Endometrial microvascular endothelial cells (primary cell): ENCODE results near the gene KLF15. TPM values are rescaled to one million over a fixed set of nuclear protein-coding genes. Genes with fewer than 3 reads are reported as not detected.

Experiments
- in situ Hi-C: cut with HindIII; loops from 2 replicates; pipeline ENCODE4 v1.10.0; 2017; ENCODE audit warnings: low sequenced_read_pairs, low pct_unique_long_range_greater_than_20kb; ENCODE audit errors: inconsistent ontology term
- total RNA-seq: library from RNA; depleted of rRNA; stranded (reverse); fragments of >200 nt; gene quantifications from one replicate; pipeline ENCODE4 v1.2.3, GENCODE V29; 2015; ENCODE audit errors: inconsistent ontology term

Gene KLF15
- total RNA-seq, 1 donor from 2014 or later, result 1.7 TPM

DNA sequence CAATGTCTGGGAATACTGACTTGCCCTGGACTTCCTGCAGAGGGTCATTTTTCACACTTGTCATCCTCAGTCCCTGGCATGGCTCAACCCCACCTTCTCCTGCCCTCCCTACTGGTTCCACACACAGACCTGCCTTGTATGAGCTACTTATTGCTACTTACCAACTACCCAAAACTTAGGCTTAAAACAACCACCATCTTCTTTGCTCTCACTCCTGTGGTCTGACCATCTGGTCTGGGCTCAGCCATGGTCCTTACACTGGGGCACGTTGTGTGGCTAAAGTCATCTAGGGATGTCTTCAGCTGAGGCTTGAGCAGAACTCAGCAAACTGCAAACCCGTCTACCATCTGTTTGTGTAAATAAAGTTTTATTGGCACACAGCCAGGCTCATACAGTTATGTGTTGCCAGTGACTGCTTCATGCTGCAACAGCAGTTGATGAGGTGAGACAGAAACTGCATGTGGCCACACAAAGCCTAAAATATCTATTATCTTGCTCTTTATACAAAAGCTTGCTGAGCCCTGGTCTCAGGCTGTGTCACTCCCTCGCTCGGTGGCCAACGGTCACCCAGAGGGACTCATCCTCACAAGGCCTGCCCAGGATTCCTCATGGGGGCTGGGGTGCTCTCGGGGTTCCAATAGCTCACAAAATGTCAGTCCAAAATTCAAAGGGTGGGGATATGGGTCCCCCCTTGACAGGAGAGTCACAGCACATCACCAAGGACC, 43.5 kb downstream of the KLF15 start:
- in situ Hi-C loops, result no loop called here

DNA sequence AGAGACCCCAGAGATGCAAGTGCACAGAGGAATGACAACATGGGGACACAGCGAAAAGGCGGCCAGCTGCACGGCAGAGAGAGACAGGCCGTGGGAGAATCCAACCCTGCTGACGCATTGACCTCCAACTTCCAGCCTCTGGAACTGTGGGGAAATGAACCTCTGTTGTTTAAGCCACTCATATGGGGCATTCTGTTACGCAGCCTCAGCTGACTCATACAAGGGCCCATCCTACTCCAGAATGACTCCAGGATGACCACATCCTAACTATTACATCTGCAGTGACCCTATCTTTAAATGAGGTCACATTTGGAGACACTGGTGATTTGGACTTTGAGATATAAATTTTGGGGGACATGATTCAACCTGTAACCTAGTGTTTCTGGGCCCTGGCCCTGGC, 44.0 kb downstream of the KLF15 start:
- in situ Hi-C loops, result no loop called here

DNA sequence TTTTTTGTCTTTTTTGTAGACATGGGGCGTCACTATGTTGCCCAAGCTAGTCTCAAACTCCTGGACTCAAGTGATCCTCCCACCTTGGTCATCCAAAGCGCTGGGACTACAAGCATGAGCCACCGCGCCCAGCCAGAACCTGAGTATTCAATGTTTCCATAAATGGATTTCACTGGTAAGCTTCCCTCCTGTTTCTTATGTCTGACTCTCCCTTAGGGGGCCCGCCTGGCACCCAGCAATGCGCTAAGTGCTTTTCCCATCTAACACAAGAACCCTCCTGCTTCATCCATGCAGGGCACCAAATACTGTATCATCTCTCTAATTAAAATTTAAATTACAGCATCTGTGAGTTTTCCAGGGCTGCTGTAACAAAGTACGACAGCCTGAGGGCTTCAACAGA, 44.9 kb downstream of the KLF15 start:
- in situ Hi-C loops, result no loop called here

DNA sequence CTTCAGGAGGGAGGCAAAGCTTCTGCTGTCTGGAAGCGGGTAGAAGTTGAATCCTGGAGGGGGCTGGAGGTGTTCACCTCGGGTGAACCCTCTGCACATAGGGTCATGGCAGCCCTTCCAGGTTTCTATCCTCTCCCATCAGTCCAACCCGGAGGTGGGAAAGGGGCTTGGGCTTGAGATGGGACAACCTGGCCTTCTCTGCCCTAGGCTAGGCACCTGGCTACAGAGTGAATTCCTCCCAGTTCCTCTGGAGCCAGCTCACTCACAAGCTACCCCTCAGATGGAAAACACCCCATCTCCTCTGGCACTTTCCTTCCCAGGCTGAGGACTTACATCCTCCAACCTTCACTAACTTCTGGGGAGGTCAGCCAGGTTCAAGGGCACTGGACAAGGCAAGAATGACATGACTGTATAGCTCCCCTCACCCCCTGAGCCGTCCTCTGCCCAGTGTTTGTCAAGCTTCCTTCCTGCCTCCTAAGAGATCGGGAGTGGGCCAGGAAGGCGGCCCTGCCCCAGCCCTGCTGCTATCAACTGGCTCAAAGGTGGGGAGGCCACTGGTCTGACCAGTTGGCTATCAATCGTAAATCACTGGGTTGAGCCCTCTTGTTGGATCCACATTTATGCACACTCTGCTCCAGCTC, 45.8 kb downstream of the KLF15 start:
- in situ Hi-C loops, result no loop called here

DNA sequence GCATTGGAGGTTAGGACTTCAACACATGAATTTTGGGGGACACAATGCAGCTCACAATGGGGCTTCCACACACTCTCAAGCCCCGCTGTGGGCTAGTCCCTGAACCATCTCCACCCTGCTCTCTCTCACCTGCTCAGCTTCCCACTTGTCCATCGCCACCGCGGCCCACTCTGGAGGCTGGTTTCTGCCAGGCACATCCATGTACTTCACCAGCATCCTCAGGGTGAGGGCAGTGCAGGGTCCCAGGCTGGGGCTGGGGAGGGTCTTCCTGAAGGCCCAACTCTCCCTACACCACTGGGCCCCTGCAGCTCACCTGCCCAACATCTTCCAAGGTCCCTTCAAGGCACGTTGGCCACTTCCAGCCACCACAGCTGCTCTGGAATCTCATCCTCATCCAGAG, 46.4 kb downstream of the KLF15 start:
- in situ Hi-C loops, result no loop called here

DNA sequence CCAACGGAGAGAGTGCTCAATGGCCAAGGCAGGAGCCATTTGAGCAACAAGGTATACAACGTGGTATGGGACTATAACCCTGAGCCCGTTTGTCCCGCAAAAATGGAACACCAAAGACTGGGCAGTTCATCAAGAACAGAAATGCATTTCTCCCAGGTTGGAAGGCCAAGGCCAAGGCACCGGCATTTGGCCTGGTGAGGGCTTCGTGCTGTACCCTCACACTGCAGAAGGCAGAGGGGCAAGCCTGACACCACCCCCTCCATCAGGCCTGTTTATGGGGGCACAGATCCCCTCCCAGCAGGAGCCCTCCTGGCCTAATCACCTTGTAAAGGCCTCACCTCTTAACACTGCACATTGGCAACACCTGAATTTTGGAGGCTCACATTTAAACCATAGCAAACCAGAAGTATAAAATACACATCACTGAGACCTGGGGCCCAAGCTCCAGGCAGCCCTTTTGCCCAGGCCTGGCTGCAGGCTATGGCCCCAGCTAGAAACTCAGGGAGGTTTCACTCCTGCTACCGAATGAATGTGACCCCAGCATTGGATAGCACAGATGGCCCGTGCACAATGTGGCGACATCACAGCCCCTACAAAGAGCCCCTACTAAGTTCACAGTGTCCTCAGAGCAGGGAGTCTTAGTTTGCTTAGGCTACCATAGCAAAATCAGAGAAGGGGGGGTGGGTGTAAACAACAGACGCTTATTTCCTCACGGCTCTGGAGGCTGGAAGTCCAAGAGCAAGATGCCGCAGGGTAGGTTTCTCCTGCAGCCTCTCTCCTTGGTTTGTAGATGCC, 47.1 kb downstream of the KLF15 start:
- in situ Hi-C loops, result no loop called here

DNA sequence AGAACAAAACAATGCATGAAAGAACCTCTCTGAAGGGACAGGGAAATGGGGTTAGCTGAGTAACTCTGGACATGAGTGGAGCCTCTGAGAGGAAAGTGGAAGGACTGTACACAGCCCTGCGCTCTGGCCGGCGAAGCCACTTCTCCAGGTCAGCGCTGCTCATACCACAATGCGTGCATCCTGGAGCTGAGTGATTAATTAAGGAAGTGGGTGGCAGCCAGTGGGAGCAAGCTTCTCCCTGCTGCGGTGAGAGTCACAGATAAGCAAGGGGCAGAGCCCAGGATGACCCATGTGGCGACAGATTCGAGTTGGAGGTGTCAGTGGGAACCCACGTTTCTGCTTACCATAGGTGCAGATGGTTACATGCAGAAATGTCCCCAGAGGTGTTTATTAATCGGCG, 48.0 kb downstream of the KLF15 start:
- in situ Hi-C loops, result no loop called here

DNA sequence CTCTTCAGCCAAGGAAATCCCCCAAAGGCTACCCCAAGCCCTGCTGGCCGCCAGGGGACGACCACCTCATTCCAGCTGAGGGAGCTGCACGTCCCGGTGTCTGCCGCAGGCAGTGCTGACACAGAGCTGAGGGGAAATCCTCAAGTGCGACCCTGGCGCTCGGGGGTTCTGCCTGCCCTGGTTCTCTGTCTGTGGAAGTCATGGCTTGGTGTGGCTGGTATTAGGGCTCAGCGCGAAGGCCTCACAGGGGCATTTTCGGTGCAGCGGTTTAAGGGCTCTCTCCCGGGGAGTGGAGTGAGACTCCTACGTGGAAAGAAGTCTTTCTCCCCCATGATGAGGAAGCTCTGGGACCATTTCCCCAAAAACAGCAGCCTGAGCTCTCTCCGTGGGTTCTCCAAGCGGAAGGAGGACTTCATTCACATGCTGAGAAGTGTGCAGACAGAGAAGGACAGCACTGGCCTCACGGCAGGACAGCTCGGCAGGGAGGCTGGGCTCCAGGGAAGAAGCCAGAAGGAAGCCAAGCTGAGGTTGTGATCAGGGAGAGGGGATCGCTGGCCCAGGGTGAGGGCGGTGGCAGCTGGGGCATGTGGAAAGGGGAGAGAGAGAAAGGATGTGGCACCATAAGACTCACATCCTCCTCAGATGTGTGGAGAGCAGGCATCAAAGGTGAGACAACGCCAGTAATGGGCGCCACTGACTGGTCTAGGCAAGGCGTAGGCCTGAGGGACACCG, 48.6 kb downstream of the KLF15 start:
- in situ Hi-C loops, result no loop called here

DNA sequence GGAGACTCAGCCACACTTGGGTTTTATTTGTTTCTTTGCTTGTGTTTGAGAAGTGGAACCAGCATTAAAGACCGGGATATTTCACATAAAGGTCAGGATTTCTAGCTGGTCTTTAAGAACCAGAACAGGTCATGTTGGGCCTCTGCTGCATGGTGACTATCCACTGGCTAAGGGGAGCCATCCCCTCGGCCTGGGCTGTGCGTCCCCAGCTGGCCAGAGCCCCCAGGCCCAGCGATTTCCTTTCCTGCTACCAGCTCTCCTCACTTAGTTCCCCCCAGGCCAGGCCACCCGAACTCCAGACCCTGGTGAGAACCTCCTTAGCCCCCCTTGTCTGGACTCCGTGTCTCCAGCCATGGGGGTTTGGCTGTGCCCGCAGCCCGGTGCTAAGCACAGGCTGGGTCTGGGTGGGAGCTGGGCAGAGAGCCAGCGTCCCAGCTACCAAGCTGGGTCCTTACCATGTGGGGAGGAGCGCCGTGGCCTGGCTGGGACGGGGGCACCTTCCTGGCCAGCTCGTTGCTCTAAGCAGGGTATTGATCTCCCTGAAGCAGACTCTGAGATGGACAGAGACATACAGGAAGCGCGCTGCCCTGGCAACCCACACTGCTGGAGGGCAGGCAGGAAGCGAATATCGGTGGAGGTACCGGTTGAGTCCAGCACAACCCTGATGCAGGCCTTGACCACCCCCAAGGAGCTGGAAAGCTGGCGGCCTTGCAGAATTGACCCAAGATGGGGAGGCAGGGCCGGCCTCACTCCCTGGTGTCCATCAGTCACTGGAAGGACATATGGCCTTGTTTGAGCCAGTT, 49.4 kb downstream of the KLF15 start:
- in situ Hi-C loops, result no loop called here

DNA sequence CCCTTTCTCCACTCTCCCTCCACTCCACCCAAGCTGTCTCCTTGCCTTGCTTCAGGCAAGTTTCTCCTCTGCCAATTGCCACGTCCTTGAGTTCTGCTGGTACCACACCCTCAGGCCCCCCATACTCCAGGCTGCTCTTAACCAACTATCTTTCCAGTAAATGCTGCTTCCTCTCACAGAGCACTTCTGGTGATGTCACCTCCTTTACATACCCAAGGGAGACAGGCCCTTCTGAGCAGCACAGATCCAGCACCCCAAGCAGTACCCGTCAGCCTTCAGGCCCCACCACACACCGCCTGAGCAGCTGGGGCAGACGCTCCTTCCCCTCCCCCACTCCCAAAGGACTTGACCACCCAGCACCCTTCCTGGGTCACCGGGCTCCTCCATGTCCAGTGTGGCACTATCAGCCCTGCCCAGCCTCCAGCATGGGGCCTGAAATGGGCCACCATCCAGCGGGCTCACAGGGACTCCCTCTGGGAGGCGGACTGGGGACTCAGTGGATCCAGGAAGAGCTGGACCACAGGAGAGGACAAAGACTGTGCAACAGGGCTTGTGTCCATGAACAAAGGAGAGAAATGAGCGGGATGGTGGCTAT, 50.2 kb downstream of the KLF15 start:
- in situ Hi-C loops, result no loop called here

DNA sequence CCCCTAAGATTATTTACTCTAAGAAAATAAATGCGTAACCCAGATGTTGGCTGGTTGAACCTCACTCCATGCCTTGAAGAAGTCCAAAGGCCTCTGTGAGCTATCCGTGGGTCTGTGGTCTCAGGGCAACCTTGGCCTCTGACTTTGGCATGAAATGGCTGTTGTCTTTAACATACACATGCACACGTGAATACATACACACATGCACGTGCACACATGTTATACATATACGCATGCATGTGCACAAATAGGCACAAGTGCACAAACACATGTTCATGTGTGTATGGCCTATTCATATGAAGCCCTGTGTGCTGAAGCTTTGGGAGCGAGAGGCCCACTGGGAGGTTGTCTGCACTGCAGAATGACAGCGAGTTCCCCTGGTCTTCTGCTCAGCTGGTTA, 50.8 kb downstream of the KLF15 start:
- in situ Hi-C loops, result no loop called here

DNA sequence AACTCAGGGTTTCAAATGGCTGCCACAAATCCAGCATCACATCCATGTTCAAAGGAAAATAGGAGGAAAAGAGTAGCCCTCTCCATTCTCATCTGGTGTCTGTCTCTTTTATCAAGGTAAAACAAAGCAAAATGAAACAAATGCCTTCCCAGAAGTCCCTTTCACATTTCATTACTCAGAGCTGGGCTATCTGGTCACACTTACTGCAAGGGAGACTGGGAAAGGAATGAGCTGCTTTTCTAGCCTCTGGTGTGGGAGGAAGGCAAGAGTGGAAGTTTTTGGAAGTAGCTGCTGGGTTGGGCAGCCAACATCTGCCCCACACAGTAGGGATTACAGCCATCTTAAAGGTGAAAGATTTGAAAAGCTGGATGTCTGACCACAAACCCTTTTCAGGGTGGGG, 51.8 kb downstream of the KLF15 start:
- in situ Hi-C loops, result no loop called here

DNA sequence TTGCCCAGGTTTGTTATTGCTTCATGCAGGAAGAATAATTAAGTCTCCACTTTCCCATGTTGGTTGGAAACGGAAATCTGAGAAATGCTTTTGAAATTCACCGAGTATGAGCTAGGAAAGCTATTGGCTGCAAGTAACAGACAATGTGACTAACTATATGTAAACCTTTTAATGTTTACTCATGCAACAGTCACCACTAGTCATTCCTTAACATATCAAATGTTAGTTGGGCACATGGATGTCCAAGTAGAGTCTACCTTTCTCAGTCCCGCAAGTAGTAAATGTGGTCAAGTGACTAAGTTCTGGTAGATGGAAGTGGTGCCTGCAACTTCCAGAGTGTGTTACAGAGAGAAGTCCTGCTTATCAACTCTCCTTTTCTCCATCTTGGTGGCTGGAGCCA, 52.5 kb downstream of the KLF15 start:
- in situ Hi-C loops, result no loop called here

DNA sequence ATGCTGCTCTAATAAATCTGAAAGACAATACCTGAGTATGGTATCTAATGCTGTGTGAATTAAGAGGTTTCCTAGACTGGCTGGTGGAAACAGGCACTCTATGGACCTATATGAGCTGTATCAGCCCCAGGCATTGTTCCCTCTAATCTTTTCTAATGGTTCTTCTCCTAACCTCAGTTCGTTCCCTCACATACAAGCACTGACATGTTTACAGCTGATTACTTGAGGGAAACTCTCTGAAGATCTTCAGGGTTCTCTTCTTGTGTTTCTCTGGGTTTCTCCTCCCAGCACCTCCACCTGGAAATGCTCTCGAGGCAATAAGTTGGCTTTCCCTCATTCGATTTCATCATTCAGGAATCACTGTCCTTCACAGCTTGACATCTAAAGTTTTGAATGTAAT, 52.9 kb downstream of the KLF15 start:
- in situ Hi-C loops, result no loop called here

DNA sequence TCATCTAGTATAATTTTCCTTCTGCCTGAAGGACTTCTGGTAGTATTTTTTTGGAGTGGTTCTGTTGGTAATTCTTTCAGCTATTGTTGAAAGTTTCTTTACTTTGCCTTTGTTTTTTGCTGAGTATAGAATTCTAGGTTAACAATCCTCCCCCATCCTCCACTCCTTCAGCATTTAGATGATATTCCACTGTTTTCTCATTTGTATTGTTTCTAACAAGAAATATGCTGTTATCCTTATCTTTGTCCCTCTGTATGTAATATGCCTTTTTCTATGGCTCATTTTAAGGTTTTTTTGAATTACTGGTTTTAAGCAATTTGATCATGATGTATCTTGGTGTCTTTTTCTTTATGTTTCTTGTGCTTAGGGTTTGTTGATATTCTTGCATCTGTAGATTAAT, 53.9 kb downstream of the KLF15 start:
- in situ Hi-C loops, result no loop called here

DNA sequence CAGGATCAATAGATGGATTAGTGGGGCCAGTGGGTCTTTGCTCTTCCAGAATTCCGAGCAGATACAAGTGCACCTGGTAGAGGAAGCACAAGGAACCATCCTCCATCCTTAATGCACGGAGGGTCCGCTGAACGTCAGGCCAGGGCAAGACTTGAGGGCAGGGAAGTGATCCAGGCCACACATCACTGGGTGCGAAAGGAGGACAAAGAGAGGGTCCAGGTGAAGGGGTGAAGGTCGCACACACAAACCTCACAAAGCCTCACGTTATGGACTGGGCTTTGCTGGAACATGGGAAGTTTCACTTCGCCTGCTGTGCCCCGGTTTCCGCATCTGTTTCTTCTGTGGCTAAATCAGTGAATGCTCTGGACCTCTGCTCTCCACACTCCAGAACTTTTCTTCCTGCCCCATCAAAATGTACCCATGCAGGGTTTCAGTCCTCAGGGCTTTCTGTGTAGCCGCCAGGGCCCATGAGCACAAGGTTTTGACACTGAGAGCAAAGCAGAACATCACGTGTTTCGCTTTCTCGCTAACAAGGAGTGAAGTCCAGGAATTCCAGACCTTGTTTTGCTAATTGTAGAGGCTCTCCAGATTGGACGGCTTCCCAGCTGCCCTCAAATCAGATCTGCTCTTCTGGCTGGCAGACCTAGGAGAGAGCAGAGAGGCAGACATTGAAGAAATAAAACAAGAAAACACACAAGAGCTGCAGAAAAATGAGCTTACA, 56.3 kb downstream of the KLF15 start:
- in situ Hi-C loops, result no loop called here

DNA sequence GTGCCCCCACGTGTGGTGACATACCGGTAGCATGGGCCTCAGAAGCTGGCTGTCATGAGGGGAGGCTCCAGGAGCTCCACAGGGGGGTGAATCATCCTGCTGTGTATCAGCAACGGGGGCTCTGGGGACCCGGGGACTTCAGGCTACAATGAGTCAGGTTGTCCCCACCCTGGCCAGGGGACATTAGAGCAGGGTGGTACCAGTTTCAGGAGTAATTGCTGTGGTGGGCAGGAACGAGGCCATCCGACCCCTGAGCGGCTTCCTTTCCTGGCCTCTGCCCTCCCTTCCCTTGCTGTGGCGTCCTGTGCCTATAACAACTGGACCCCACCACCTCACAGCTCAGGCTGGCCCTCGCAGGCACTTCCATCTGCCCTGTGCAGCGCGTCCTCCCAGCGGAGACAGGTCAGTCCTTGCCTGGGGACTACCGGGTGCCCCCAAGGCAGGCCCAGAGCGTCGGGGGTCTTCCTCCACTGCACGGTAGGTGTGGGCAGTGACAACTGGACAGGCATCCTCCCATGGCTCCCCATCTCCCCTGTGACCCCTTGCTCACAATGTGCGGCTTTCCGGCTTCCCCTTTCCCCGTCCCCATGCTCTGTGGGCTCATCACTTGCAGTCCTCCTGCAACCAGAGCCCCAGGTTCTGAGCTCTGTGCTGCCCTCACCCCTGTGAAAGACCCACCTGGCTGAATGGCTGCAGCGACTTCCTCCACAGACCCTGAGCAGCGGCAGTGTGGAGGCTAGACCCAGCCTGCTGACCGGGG, 57.0 kb downstream of the KLF15 start:
- in situ Hi-C loops, result no loop called here
